HG03066 (cell line): ENCODE measurements around the gene MXD3.
"Not testable (repeated sequence)": the region's sequence is repeated elsewhere in the genome, so short reads cannot be mapped to it uniquely, and the experiment has no call there.

Source experiments
- ATAC-seq: cut with Tn5 transposase; IDR thresholded peaks from one replicate; pipeline ENCODE4 v1.9.1; 2021; ENCODE audit warnings: low read depth; ENCODE audit not compliant: unreplicated experiment

The MXD3 gene, protein sequence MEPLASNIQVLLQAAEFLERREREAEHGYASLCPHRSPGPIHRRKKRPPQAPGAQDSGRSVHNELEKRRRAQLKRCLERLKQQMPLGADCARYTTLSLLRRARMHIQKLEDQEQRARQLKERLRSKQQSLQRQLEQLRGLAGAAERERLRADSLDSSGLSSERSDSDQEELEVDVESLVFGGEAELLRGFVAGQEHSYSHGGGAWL

DNA sequence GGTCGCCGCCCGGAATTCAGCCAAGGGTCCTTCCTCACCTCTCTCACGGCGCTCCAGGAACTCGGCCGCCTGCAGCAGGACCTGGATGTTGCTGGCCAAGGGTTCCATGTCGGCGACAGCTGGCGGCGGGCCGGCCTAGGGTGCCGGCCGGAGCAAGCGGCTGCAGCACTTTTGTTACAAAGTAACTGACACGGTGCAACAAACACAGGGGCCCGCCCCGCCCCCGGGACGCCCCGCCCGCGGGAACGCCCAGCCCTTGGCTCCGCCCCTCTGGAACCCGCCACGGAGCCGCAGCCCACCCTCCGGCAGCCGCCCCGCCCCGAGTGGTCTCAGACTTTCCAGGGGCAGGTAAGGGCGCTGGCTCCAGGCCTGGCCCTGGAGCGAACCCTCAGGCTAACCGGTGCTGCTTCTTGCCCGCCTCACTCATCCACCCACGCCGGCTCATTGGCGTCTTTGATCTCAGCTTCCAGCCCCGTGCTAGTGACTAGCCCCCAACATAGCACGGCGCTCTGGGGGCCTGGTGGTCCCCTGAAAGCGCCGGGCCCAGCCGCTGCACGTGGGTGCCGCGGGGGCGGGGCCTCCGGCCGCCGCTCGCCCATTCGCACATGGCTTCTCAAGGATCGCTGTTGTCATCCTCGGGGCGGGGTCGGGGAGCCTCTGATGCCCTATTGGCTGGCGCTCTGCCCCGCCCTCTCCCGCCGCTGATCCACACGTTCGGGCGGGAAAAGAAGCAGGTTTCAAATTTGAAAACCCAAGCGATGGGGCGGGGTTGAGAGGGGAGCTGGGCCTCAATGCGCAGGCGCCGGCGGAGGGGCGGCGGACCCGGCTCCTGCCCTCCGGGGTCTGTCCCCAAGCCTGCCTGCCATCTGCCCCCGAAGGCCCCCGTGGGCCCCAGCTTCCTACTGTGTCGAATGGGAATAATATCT is at the start of gene MXD3:
TSS of gene MXD3 (minus strand) at position 176 of the 926 bp plus-strand sequence. CDS start at position 108, 68 bp downstream.
- peak; percentile 76 for ATAC-seq

DNA sequence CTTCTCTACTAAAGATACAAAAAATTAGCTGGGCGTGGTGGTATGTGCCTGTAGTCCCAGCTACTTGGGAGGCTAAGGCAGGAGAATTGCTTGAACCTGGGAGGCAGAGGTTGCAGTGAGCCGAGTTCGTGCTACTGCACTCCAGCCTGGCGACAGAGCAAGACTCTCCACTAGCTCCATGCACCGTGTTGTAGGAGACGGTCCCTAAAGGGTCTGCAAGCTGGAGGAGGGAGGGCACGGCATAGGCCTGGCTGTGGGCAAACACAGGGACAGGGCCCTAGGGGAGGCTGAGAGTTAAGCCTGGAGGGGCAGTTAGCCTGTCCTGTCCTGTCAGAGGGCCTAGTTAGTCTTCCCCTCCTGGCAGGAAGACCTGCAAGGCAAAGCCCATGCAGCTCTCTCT is 49.0 kb upstream of the MXD3 start:
- not testable (repeated sequence) for ATAC-seq

DNA sequence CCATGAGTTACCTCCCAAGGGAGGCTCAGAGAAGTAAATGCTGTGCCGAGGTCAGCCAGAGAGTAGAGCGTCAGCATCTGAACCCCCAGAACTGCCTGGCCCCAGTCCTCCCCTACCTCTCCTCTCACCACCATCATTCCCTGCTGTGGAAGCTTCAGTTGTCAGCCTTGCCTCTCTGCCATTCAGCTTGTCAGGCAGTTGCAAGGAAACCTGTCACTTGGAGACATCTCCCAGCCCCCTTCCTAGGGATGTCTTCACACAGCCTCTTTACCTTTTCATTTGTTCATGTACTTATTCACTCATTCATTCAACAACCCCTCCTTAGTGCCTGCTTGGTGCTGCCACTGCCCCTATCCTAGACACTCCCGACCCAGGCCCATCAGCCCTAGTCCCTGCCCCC is 48.2 kb upstream of the MXD3 start:
- no peak for ATAC-seq

DNA sequence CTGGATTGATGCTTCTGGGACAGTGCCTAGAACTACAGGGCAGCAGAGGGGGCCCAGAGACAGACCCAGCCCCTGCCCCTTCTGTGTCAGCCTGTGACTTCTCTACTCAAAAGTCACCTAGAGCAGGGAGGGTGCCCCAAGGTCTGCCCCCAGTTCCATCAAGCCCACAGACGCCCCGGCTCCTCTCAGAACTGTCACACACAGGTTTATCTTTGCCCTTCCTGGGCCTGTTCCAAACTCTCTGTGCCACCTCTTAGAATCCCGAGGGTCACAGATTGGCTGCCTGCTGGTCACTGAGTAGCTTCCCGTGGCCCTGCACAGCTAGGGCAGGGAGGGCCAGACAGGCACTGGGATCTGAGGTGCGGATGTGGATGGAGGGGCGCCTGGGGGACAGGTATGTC is 47.8 kb upstream of the MXD3 start:
- ATAC-seq = no peak

DNA sequence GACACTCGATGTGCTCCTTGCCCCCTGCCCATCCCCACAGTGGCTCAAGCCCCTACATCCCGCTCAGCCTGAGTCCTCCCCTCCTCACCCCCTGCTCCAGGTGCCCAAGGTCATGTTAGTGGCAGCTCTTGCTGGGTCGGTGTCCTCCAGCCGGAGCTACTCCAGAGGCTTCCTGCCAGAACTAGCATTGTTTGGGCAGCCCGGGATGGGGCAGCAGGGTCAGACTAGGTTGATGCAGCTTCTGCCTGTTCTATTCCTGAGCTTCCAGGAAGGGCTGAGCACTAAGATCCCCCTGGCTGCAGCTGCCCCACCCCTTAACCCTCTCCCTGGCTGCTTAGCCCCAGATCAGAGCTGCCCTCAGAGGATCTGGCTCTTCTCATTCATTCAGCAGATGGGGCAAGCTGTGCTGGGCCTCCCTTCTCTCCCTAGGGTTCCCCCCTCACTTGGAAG is 46.7 kb upstream of the MXD3 start:
- no peak for ATAC-seq

DNA sequence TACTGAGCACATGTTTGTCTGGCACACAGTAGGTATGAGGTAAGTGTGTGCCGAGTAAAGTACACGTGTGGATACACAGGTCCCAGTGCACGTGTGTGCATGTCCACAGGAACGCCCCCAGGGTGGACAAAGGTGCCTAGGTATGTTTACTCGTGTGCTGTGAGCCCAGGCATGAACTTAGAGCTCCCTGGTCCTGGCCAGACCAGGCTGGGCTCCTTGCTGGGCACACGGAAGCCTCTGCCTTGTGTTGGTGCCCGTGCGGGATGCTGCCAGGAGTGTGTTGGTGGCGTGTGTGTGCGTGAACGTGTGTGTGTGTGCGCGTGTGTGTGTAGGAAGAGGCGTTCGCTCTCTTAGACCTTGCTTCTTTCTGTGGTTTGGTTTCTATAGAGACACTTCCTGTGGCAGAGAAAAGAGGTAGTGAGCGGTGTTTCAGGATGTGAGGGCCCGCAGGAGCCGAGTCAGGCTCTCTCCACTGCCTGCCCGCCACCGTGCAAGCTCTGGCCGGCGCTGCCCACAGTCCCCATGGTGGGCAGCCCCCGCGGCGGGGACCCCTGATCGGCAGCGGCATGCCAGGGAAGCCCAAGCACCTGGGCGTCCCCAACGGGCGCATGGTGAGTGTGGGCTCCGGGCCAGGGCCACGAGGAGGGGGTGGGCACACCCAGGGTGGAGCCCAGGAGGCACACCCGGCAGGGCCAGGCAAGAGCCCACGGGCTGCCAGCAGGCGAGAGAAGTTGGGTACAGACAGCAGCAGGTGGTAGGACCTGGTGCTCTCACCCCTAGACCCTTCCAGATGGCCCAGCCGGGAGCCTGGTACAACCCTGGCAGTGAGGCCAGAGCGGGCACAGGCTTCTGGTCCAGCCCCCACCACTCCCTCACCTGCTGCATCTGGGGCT is 46.0 kb upstream of the MXD3 start, which contains the start of gene RGS14:
TSS of gene RGS14 (plus strand) at position 466 of the 893 bp plus-strand sequence. CDS start at position 567, 101 bp downstream.
- ATAC-seq = peak; percentile 88

DNA sequence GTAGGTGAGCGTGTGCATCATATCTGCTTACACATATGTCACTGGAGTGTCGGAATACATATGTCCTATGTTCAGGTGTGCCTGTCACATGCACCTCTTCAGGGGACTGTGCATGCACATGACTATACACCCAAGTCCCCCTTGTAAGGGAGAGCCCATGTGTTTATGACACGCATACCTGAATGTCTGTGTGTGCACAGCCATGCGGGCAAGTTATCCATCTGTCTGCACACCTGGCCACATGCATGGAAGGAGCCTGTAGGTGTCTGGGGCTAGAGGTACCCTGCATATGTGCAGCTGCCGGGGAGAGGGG is 45.4 kb upstream of the MXD3 start:
- peak; percentile 3 for ATAC-seq

DNA sequence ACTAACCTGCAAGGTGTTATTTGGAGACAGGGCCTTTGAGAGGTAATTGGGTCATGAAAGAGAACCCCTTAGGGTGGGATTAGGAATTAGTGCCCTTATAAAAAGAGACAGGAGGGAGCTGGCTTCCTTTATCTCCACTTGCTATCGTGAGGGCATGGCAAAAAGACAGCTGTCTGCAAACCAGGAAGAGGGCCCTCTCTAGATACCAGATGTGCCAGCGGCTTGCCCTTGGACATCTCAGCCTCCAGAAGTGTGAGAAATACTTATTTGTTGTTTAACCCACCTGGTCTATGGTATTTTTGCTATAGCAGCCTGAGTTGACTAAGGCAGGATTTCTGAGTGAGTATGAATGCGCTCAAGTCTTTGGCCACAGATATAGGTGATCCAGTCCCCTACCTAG is 45.0 kb upstream of the MXD3 start:
- ATAC-seq = no peak

DNA sequence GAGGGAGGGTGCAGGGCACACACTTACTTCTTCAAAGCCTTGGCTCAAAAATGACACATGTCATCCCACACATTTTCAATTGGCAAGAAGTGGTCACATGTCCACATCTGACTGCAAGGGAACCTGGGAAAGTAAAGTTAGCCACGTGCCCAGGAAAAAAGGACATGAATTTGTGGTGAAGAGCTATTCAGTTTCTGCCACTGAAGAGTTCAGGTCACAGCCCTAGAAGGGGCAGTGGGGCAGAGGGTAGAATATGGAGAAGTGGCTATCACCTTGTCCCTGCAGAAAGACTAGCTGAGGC is 44.1 kb upstream of the MXD3 start:
- ATAC-seq = no peak

DNA sequence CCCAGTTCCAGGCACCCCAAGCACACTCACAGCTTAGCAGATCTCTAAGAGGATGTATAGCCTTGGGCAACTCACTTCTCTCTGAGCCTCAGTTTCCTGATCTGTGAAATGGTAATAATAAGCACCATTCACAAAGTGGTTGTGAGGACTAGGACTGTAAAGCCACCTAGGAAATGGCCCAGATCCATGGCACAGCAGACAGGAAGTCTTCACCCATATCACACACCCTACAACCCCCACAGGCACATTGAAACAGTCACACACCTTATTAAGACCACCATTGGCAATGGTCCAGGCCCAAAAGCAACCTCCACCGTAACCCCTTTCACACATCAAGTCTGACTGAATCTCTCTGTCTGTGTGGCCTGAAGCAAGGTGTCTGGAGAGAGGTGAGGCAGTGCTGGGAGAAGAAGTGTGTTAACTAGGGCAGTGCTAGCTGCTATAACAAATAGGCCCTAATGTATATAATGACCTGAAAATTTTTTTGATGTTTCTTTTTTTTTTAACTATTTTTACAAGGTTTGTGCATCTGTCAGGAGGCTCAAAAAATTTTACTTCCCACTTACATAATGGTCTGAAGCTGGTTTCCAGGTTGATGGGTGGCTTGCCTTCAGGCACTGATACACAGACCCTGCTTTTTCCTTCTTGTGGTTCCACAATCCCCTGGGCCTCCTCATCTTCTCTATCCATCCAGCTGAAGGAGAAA is 43.6 kb upstream of the MXD3 start:
- no peak for ATAC-seq

DNA sequence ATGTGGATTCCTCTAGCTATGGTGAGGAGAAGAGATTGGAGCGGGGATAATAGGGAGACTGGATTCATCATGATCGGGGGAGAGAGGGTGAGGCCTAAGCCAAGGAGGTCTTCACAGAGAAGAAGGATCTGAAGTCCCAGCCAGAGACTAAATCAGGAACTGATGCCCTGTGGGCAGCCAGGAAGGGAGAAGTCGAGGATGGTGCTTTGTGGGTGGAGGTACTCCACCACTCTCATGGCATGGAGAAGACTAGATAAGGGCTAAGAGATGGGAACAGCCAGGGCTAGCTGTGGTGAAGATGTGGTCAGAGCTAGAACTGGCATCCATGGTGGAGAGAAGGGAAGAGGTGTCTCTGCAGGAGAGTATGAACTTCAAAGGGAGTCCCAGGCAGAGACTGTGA is 43.0 kb upstream of the MXD3 start:
- no peak for ATAC-seq

DNA sequence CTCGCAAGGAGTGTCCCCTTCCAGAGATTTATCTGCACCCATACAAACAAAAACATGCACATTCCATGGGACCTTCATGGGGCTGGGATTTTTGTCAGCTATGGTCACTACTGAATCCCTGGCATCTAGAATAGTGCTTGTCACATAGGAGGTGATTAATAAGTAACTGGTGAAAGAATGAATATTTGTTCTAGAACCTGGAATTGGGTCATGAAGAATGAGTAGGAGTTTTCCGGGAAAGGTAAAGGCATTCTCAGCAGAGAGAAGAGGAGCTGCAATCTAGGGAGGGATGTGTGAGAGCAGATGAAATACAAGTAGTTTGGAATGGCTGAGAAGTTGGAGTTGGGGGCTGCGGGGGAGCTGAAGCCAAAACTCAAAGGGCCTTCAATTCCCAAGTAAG is 42.6 kb upstream of the MXD3 start:
- no peak for ATAC-seq

DNA sequence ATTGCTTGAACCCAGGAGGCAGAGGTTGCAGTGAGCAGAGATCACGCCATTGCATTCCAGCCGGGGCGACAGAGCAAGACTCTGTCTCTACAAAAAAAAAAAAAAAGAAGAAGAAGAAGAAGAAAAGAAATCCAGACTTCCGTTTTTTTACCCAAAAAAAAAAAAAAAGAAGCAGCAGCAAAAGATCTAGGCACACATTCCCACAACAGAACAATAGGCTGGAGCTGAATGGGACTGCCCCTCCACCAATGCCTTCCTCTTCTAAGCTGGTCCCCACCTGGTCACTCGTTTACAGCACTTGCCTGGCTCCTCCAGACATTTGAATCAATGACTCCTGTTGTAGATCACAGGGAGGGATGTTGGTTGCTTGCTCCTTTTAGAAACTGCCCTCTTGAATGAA is 41.4 kb upstream of the MXD3 start:
- no peak for ATAC-seq

DNA sequence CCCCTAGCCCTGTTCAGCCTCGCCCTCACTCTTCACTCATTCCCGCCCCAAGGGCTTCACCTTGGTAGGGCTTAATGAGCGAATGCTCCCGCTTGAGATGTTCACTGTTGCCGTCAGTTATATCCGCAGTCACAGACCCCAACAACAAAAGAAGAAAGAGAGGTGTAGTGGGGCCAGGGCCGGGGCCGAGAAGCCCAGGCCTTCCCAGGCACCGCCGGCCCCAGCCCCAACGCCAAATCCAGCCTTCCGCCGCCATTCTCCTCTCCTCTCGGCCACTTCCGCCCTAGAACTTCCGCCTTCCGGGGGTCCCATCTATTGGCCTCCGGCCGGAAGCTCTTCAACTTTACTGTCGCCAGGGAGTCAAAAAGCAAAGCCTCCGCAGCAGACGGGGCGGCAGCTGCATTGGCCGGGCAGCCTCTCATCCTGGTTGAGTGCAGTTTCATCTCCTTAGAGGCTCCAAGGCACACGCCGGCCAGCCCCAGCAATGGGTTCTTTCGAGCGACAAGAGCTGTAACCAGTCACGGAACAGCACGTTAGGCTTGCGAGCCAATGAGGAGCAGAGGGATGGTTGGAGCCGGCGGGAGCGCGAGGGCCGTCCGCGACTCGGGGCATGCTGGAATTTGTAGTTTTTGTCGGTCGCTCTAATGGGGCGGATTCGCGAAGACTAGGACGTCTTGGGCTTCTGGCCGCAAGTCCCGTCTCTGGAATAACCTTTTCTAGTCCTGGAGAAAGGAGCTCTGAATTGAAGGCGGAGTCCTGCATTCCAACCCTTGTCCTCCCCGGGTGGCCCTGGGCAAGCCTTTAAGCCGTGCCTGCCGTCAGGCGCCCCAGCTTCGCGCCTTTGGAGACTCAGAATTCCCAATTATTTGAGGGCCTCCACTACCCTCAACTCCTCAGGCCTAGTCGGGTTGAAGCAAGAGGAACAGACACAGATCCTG is 40.0 kb upstream of the MXD3 start, which contains the start of gene LMAN2:
TSS of gene LMAN2 (minus strand) at position 277 of the 938 bp plus-strand sequence. CDS start at position 256, 21 bp downstream.
- peak; percentile 94 for ATAC-seq

DNA sequence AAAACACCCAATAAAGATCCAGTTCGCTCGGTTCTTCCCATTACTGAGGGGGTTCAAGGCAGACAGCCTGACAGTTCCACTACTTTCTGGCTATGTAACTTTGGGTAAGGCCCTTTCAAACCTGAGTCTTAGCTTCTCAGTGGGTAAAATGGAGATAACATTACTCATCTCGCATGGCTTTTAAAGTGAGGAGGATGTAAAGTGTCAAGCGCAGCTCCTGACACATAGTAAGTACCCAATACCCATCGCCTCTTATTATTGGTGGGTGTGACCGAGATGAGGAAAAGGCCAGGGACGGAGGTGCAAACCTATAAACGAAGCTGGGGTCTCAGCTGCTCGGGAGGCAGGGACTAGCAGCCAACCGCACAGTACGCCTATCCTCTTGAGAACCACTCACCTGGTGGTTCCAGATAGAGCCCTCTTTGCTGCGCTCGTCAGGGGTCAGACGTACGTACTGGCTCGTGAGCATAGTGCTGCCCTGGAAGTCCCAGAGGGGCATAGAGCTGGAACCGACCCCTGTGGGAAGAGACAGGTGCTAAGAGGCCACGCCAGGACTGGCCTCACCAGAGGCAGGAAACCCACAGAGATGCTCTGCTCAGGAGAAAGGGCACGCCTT is 39.2 kb upstream of the MXD3 start:
- no peak for ATAC-seq

DNA sequence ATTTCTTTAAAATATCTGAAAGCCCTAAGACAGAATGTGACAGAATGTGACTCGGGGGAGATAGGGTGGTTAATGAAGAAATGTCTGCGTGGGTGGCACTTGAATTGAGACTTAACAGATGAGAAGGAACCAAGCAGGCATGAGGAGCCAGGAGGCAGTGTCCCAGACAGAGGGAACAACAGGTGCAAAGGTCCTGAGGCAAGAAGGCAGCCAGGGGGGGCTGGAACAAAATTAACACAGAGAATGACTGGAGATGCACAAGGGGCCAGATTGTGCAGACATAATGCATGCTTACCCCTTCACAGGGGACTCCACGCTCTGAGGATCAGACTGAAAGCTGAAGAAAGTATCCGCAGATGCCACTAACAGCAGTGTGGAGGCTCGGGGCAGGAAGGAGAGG is 38.1 kb upstream of the MXD3 start:
- ATAC-seq = no peak

DNA sequence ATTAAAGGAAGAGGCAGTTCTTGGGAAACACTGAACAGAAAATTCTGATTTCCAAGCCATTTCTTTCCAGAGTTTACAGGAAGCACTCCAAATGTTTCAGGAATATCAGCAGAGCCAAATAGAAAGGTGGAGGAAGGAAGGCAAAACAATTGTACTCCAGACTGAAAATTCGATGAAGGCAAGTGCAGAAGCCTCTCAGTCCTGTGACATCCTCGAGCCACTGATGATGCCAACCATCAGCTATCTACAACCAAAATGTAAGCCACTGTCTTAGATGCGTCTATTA is 37.6 kb upstream of the MXD3 start:
- ATAC-seq = no peak

DNA sequence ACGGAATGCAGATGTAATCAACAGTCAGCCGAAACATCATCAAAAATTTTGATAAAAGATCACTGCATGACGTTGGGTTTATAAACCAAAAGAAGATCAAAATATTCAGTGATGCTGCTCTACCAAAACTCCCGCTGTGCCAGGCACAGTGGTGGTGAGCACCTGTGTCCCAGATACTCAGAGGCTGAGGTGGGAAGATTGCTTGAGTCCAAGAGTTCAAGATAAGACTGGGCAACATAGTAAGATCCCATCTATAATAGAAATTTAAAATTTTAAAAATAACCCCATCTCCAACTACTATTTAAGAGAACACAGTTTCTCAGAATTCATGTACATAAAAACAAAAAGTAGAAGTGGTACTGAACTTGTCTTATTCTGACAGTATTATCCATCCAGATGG is 36.0 kb upstream of the MXD3 start:
- no peak for ATAC-seq

DNA sequence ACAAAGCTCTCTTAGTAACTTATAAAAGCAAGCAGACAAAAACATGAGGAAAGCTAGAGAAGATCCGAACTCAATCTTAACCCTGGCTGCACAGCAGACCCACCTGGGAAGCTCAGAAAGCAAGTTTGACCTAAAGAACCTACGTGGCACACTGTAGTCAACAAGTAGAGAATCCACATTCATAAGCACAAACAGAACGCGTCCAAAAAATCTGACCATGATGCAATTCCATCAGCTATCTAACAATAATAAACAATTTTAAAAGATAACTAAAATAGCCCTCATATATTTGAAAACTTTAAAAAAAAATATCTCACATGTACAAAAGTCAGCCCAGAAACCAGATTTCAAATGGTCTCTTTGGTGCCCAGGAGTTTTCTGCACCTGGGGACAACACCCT is 35.1 kb upstream of the MXD3 start:
- no peak for ATAC-seq
